Stimulated activated CD4-positive, alpha-beta T cell treated with anti-CD3 and anti-CD28 coated beads, TNF-alpha, amount 100 ng/mL, for 4 hours (primary cell): ENCODE data around the gene CCDC73.
A peak's percentile ranks its signal among the peaks of the same experiment; 100 is the strongest.
"Not testable (repeated sequence)": the region's sequence is repeated elsewhere in the genome, so short reads cannot be mapped to it uniquely, and the experiment has no call there.

Experiments used
- DNase-seq, 3 experiments: peaks; one replicate each; pipeline ENCODE4 v3.0.0-alpha.2; 2020; ENCODE audit warnings: low read depth in 3 of 3

CCDC73 gene

GRCh38 chr11:32796425-32796824, 2.0 kb upstream of the CCDC73 start:
- no peak for DNase-seq

GRCh38 chr11:32792948-32793475, 1.4 kb downstream of the CCDC73 start:
- peak; percentile 20 to 44 (median 26) for DNase-seq

GRCh38 chr11:32792111-32792947, 2.1 kb downstream of the CCDC73 start:
- no peak for DNase-seq

- no peak for DNase-seq
Observed at GRCh38 chr11:32790916-32791315, 3.5 kb downstream of the CCDC73 start.

- no peak for DNase-seq
Observed at GRCh38 chr11:32786811-32787210, 7.7 kb downstream of the CCDC73 start.

- DNase-seq: no peak
Observed at GRCh38 chr11:32785262-32785661, 9.2 kb downstream of the CCDC73 start.

GRCh38 chr11:32781721-32782120, 12.7 kb downstream of the CCDC73 start:
- no peak for DNase-seq

- DNase-seq: not testable (repeated sequence)
Observed at GRCh38 chr11:32780839-32781238, 13.6 kb downstream of the CCDC73 start.

- DNase-seq: no peak
Observed at GRCh38 chr11:32779136-32779535, 15.3 kb downstream of the CCDC73 start.

GRCh38 chr11:32775908-32776307, 18.6 kb downstream of the CCDC73 start:
- DNase-seq: no peak

- no peak for DNase-seq
Observed at GRCh38 chr11:32774081-32774480, 20.4 kb downstream of the CCDC73 start.

- DNase-seq: no peak
Observed at GRCh38 chr11:32772731-32773130, 21.7 kb downstream of the CCDC73 start.

GRCh38 chr11:32761774-32762173, 32.7 kb downstream of the CCDC73 start:
- DNase-seq: not testable (repeated sequence)

GRCh38 chr11:32758291-32758690, 36.2 kb downstream of the CCDC73 start:
- no peak for DNase-seq

GRCh38 chr11:32753181-32753580, 41.3 kb downstream of the CCDC73 start:
- not testable (repeated sequence) for DNase-seq

GRCh38 chr11:32752001-32752400, 42.5 kb downstream of the CCDC73 start:
- no peak for DNase-seq

GRCh38 chr11:32751381-32751780, 43.1 kb downstream of the CCDC73 start:
- DNase-seq: no peak

GRCh38 chr11:32729976-32730375, 64.5 kb downstream of the CCDC73 start:
- no peak for DNase-seq

GRCh38 chr11:32723332-32723731, 71.1 kb downstream of the CCDC73 start:
- no peak for DNase-seq

GRCh38 chr11:32722255-32722654, 72.2 kb downstream of the CCDC73 start:
- no peak for DNase-seq

- no peak for DNase-seq
Observed at GRCh38 chr11:32713496-32713895, 81.0 kb downstream of the CCDC73 start.

GRCh38 chr11:32708978-32709377, 85.5 kb downstream of the CCDC73 start:
- not testable (repeated sequence) for DNase-seq

GRCh38 chr11:32706985-32707741, 87.3 kb downstream of the CCDC73 start:
- no peak for DNase-seq
